GF-D8 (cell line): ENCODE results near the gene SEC23A.

Experiments
- DNase-seq: peaks from one replicate; lab custom pipeline; 2025; lab: John Stamatoyannopoulos, UW

SEC23A gene

DNA sequence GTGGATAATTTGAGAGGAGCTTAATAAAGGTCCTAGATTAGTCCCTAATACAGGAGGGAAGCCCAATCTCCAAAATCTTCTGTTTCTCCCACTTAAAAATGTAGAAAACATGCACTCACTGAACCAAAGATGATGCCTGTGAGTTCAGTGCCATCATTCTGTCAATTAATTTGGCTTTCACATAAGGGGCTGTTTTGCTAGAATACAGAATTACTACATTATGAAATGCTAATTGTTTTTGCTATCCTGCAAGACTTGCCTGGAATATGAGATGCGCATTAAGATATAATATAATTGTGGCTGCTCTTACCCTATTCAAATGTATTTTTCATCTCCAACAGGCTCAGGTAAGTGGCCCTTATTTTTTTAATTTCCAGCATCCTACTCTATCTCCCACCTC is 111.7 kb downstream of the SEC23A start:
- no peak for DNase-seq

DNA sequence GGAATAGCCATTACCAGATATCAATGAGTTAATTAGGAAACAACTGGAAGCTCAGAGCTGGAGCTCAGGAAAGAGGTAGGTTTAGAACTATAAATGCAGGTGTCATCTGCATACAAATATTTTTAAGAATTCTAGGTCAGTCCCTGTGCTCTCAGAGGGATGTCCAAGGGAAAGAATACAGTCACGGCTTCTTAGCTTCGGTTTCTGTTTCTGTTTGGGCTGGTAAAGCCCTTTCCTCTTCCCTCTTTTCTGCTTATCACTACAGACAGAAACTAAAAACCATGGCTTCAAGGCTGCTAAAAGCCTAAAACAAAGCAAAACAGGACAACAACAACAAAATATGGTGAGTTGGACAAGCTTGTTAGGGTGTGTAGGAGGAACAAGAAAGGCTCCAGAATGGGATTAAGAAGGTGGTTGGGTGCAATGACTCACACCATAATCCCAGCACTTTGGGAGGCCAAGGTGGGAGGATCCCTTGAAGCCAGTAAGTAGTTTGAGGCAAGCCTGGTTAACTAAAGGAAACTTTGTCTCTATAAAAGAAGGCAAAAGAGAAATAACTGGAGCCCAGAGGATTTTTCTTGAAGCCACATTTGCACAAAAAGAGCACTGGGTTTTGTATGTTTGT is 113.0 kb downstream of the SEC23A start:
- DNase-seq: no peak

DNA sequence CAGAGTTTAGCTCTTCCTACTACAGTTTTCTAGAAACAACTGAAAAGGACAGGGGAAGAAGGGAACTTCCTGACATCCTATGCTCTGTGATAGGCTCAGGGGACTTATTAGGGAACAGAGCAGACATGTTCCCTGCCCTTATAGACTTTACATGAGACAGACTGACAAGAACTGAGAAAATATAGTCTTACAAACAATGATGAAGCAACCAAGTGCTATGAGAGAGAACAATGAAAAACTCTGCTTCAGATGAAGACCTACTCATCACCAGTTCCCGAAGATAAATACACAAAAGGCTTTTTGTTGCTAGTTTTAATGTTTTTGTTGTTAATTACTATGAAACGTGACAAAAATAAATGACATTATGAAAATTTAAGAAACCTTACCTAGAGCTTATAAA is 115.3 kb downstream of the SEC23A start:
- DNase-seq: no peak

DNA sequence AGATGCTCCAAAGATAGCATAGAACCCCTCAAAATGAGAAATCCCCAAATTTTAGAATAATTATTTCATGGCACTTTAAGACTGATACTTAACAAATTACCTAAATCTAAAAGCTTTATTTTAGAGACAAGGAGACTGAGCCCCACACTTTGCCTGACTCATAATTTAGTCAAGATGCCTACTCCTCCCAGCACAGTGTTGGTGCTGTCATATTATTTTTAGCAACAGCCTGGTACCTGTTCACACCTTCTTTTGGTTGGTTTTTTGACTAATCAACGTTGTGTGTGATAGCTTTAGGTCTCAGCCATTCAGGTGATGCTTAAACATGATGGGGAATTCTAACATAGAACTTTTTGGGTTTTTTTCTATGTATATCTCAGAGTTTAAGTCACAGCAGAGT is 120.2 kb downstream of the SEC23A start:
- DNase-seq: no peak

DNA sequence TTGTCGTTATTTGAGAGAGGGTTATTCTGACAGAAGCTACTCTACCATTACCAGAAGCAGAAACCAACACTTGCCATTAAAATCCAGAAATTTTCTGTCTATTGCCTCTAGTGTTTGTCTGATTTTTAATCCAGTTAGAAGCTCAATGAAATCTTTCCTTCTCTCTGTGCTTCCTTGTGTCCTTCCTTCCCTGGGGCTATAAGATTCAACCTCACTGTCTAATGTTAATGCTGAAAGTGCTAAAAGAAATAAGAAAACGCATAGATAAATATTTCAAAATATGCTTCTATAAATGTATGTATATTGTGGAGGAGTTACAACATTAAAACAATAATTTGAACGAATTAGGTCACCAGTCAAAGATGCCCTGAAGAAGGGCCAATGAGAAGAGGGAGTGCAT is 120.8 kb downstream of the SEC23A start:
- DNase-seq: no peak
